Activated T-cell treated with anti-CD3 and anti-CD28 coated beads, Interleukin-2, amount 50 U/mL, for 24 hours (primary cell): ENCODE results near the gene CDC40.
A peak's percentile ranks its signal among the peaks of the same experiment; 100 is the strongest.

Source experiments
- DNase-seq: peaks from one replicate; pipeline ENCODE4 v3.0.0-alpha.2; 2020
- H3K27ac Mint-ChIP-seq: 2 replicates; pipeline ENCODE4 v1.8.0; 2020; ENCODE audit warnings: mild to moderate bottlenecking, mixed read lengths
- H3K27me3 Mint-ChIP-seq: 2 replicates; pipeline ENCODE4 v1.8.0; 2020; ENCODE audit warnings: mixed read lengths
- H3K36me3 Mint-ChIP-seq: 2 replicates; pipeline ENCODE4 v1.8.0; 2020; ENCODE audit warnings: low read depth, mixed read lengths
- H3K4me1 Mint-ChIP-seq: 2 replicates; pipeline ENCODE4 v1.8.0; 2020; ENCODE audit warnings: low read depth, mixed read lengths
- H3K4me3 Mint-ChIP-seq: 2 replicates; pipeline ENCODE4 v1.8.0; 2020; ENCODE audit warnings: mild to moderate bottlenecking, moderate library complexity, mixed read lengths
- H3K9me3 Mint-ChIP-seq: 2 replicates; pipeline ENCODE4 v1.8.0; 2020; ENCODE audit warnings: mixed read lengths

CDC40 gene

GRCh38 chr6:110185879-110186278 lies 5.7 kb downstream of the CDC40 start:
- Mint-ChIP-seq H3K27ac (peak overlapping the region; percentile 57), H3K27me3 (no peaks in the 10 kb centered on the region), H3K36me3 (peaks cover 10% of the 10 kb centered on the region), H3K9me3 (no peaks in the 10 kb centered on the region), H3K4me3 (peak overlapping the region; percentile 30), H3K4me1 (peaks cover 37% of the 10 kb centered on the region)
- no peak for DNase-seq

- no peak overlapping the region for H3K27ac Mint-ChIP-seq
- H3K4me1 Mint-ChIP-seq = peaks cover 40% of the 10 kb centered on the region
- H3K9me3 Mint-ChIP-seq = no peaks in the 10 kb centered on the region
- no peak for DNase-seq
- H3K27me3 Mint-ChIP-seq = no peaks in the 10 kb centered on the region
- H3K4me3 Mint-ChIP-seq = no peak overlapping the region
- H3K36me3 Mint-ChIP-seq = peaks cover 17% of the 10 kb centered on the region
Observed at GRCh38 chr6:110188791-110189190, 8.6 kb downstream of the CDC40 start.

GRCh38 chr6:110190726-110191125 lies 10.5 kb downstream of the CDC40 start:
- Mint-ChIP-seq H3K4me3 (no peak overlapping the region), H3K9me3 (no peaks in the 10 kb centered on the region), H3K4me1 (peaks cover 43% of the 10 kb centered on the region), H3K27ac (no peak overlapping the region), H3K36me3 (peaks cover 26% of the 10 kb centered on the region), H3K27me3 (no peaks in the 10 kb centered on the region)
- no peak for DNase-seq

- Mint-ChIP-seq H3K9me3 (no peaks in the 10 kb centered on the region), H3K4me1 (peaks cover 39% of the 10 kb centered on the region), H3K36me3 (peaks cover 24% of the 10 kb centered on the region), H3K27me3 (no peaks in the 10 kb centered on the region), H3K4me3 (no peak overlapping the region), H3K27ac (no peak overlapping the region)
- DNase-seq = no peak
Observed at GRCh38 chr6:110191477-110191876, 11.2 kb downstream of the CDC40 start.

GRCh38 chr6:110195639-110196038 lies 15.4 kb downstream of the CDC40 start:
- no peaks in the 10 kb centered on the region for H3K27me3 Mint-ChIP-seq
- H3K27ac Mint-ChIP-seq = no peak overlapping the region
- no peaks in the 10 kb centered on the region for H3K9me3 Mint-ChIP-seq
- no peak overlapping the region for H3K4me3 Mint-ChIP-seq
- no peak for DNase-seq
- H3K4me1 Mint-ChIP-seq = peaks cover 32% of the 10 kb centered on the region
- peaks cover 33% of the 10 kb centered on the region for H3K36me3 Mint-ChIP-seq

- Mint-ChIP-seq H3K4me1 (peaks cover 34% of the 10 kb centered on the region), H3K4me3 (no peak overlapping the region), H3K9me3 (no peaks in the 10 kb centered on the region), H3K27ac (no peak overlapping the region), H3K27me3 (no peaks in the 10 kb centered on the region), H3K36me3 (peaks cover 33% of the 10 kb centered on the region)
- DNase-seq = no peak
Observed at GRCh38 chr6:110196874-110197273, 16.6 kb downstream of the CDC40 start.

GRCh38 chr6:110198561-110198960 lies 18.3 kb downstream of the CDC40 start:
- Mint-ChIP-seq H3K4me3 (no peak overlapping the region), H3K36me3 (peaks cover 35% of the 10 kb centered on the region), H3K27ac (no peak overlapping the region), H3K27me3 (no peaks in the 10 kb centered on the region), H3K9me3 (no peaks in the 10 kb centered on the region), H3K4me1 (peaks cover 37% of the 10 kb centered on the region)
- no peak for DNase-seq

- Mint-ChIP-seq H3K4me1 (peaks cover 22% of the 10 kb centered on the region), H3K27ac (no peak overlapping the region), H3K9me3 (no peaks in the 10 kb centered on the region), H3K27me3 (no peaks in the 10 kb centered on the region), H3K36me3 (peaks cover 31% of the 10 kb centered on the region), H3K4me3 (no peak overlapping the region)
- no peak for DNase-seq
Observed at GRCh38 chr6:110201151-110201884, 21.1 kb downstream of the CDC40 start.

GRCh38 chr6:110207652-110208051 lies 27.4 kb downstream of the CDC40 start:
- no peaks in the 10 kb centered on the region for H3K27me3 Mint-ChIP-seq
- no peak overlapping the region for H3K4me3 Mint-ChIP-seq
- peaks cover 3% of the 10 kb centered on the region for H3K4me1 Mint-ChIP-seq
- peaks cover 58% of the 10 kb centered on the region for H3K36me3 Mint-ChIP-seq
- no peak overlapping the region for H3K27ac Mint-ChIP-seq
- H3K9me3 Mint-ChIP-seq = no peaks in the 10 kb centered on the region
- no peak for DNase-seq

GRCh38 chr6:110211753-110212152 lies 31.5 kb downstream of the CDC40 start:
- Mint-ChIP-seq H3K27ac (no peak overlapping the region), H3K36me3 (peaks cover 80% of the 10 kb centered on the region), H3K27me3 (no peaks in the 10 kb centered on the region), H3K9me3 (no peaks in the 10 kb centered on the region), H3K4me3 (no peak overlapping the region), H3K4me1 (peaks cover 7% of the 10 kb centered on the region)
- DNase-seq = no peak

- DNase-seq = no peak
- H3K36me3 Mint-ChIP-seq = peaks cover 89% of the 10 kb centered on the region
- no peaks in the 10 kb centered on the region for H3K9me3 Mint-ChIP-seq
Observed at GRCh38 chr6:110214338-110214737, 34.1 kb downstream of the CDC40 start.

GRCh38 chr6:110216140-110216539 lies 35.9 kb downstream of the CDC40 start:
- Mint-ChIP-seq H3K27ac (peak overlapping the region; percentile 15), H3K4me1 (peaks cover 17% of the 10 kb centered on the region), H3K9me3 (no peaks in the 10 kb centered on the region), H3K27me3 (no peaks in the 10 kb centered on the region), H3K4me3 (no peak overlapping the region), H3K36me3 (peaks cover 92% of the 10 kb centered on the region)
- DNase-seq = no peak

More at GRCh38 chr6:110214338-110214737, 34.1 kb downstream of the CDC40 start:
- Mint-ChIP-seq H3K4me1 (peaks cover 17% of the 10 kb centered on the region), H3K27me3 (no peaks in the 10 kb centered on the region), H3K4me3 (no peak overlapping the region), H3K27ac (no peak overlapping the region)

- Mint-ChIP-seq H3K27me3 (no peaks in the 10 kb centered on the region), H3K36me3 (peaks cover 91% of the 10 kb centered on the region), H3K4me3 (no peak overlapping the region), H3K27ac (peak overlapping the region; percentile 44), H3K9me3 (no peaks in the 10 kb centered on the region), H3K4me1 (peaks cover 17% of the 10 kb centered on the region)
- no peak for DNase-seq
Observed at GRCh38 chr6:110217266-110217665, 37.0 kb downstream of the CDC40 start.

- Mint-ChIP-seq H3K27ac (no peak overlapping the region), H3K4me3 (no peak overlapping the region), H3K27me3 (no peaks in the 10 kb centered on the region)
Observed at GRCh38 chr6:110221738-110222137, 41.5 kb downstream of the CDC40 start.

GRCh38 chr6:110226261-110226660 lies 46.0 kb downstream of the CDC40 start:
- Mint-ChIP-seq H3K4me1 (no peaks in the 10 kb centered on the region), H3K36me3 (peaks cover 65% of the 10 kb centered on the region), H3K9me3 (no peaks in the 10 kb centered on the region), H3K4me3 (no peak overlapping the region), H3K27me3 (no peaks in the 10 kb centered on the region), H3K27ac (no peak overlapping the region)
- no peak for DNase-seq

More at GRCh38 chr6:110221738-110222137, 41.5 kb downstream of the CDC40 start:
- Mint-ChIP-seq H3K9me3 (no peaks in the 10 kb centered on the region), H3K4me1 (peaks cover 10% of the 10 kb centered on the region), H3K36me3 (peaks cover 79% of the 10 kb centered on the region)
- DNase-seq = no peak
